Panc1 (cell line): ENCODE data around the gene ZNF195.
"Not testable (repeated sequence)": the region's sequence is repeated elsewhere in the genome, so short reads cannot be mapped to it uniquely, and the experiment has no call there.

Experiments
- CTCF ChIP-seq: fragments of 450-650 bp; IDR thresholded peaks from 2 replicates; pipeline ENCODE4 v1.5.1; 2017; ENCODE audit warnings: mild to moderate bottlenecking
- POLR2AphosphoS5 ChIP-seq: IDR thresholded peaks from 2 replicates; pipeline ENCODE4 v1.6.1; 2012; ENCODE audit warnings: mild to moderate bottlenecking, low read depth, low read length, moderate library complexity
- SIN3A ChIP-seq: IDR thresholded peaks from 2 replicates; pipeline ENCODE4 v1.6.1; 2012; ENCODE audit warnings: low read depth, mild to moderate bottlenecking, low read length, moderate library complexity, borderline replicate concordance; ENCODE audit not compliant: insufficient read depth
- TCF7L2 ChIP-seq: IDR thresholded peaks from 2 replicates; pipeline ENCODE4 v1.6.1; 2011; ENCODE audit warnings: mild to moderate bottlenecking, low read depth, low read length, inconsistent platforms
- TF ChIP-seq, protein P1 (sequence below), 2 experiments: IDR thresholded peaks; 2 replicates each; pipeline ENCODE4 v1.6.1; 2011 to 2012; ENCODE audit warnings: low read depth in 2 of 2, control low read depth in 1 of 2, low read length in 1 of 2, mild to moderate bottlenecking in 1 of 2, moderate library complexity in 1 of 2; ENCODE audit not compliant: insufficient read depth in 1 of 2

GRCh38 chr11:3328503-3328902, 50.4 kb downstream of the ZNF195 start:
- TF ChIP-seq TCF7L2, CTCF, POLR2AphosphoS5, SIN3A: not testable (repeated sequence)
- TF ChIP-seq, protein P1, sequence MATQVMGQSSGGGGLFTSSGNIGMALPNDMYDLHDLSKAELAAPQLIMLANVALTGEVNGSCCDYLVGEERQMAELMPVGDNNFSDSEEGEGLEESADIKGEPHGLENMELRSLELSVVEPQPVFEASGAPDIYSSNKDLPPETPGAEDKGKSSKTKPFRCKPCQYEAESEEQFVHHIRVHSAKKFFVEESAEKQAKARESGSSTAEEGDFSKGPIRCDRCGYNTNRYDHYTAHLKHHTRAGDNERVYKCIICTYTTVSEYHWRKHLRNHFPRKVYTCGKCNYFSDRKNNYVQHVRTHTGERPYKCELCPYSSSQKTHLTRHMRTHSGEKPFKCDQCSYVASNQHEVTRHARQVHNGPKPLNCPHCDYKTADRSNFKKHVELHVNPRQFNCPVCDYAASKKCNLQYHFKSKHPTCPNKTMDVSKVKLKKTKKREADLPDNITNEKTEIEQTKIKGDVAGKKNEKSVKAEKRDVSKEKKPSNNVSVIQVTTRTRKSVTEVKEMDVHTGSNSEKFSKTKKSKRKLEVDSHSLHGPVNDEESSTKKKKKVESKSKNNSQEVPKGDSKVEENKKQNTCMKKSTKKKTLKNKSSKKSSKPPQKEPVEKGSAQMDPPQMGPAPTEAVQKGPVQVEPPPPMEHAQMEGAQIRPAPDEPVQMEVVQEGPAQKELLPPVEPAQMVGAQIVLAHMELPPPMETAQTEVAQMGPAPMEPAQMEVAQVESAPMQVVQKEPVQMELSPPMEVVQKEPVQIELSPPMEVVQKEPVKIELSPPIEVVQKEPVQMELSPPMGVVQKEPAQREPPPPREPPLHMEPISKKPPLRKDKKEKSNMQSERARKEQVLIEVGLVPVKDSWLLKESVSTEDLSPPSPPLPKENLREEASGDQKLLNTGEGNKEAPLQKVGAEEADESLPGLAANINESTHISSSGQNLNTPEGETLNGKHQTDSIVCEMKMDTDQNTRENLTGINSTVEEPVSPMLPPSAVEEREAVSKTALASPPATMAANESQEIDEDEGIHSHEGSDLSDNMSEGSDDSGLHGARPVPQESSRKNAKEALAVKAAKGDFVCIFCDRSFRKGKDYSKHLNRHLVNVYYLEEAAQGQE (IDR thresholded peaks at IDR 0.05; ENCODE audit: insufficient read depth in 1 of 2, low read depth in 2 of 2, low read length in 1 of 2) = not testable (repeated sequence)
